CD4-positive, alpha-beta memory T cell (primary cell): ENCODE results near the gene CALHM5. TPM values are rescaled to one million over a fixed set of nuclear protein-coding genes. Genes with fewer than 3 reads are reported as not detected.

Experiments
- CTCF ChIA-PET: fragments of 350-600 bp; sonication (Branson Sonifier 250); formaldehyde crosslinking; loops from one replicate; lab custom pipeline; 2021; ENCODE audit warnings: inconsistent platforms; ENCODE audit not compliant: partially characterized antibody; lab: Charles Lee
- POLR2A ChIA-PET: fragments of 350-600 bp; sonication (Branson Sonifier 250); formaldehyde crosslinking; loops from one replicate; lab custom pipeline; 2021; ENCODE audit not compliant: partially characterized antibody; lab: Charles Lee
- DNase-seq, 5 donors: peaks; one replicate each; pipeline versions ENCODE4 v3.0.0 to v3.0.0-alpha.2; 2020 to 2022; ENCODE audit warnings: mixed read lengths in 1 of 5
- H3K27ac ChIP-seq: one replicate; pipeline ENCODE4 v1.7.0; 2013; ENCODE audit warnings: low read depth, low read length
- H3K27me3 ChIP-seq: 2 replicates; pipeline ENCODE4 v1.7.0; 2013; ENCODE audit warnings: mild to moderate bottlenecking, low read length, moderate library complexity; ENCODE audit not compliant: insufficient read depth
- H3K36me3 ChIP-seq: 2 replicates; pipeline ENCODE4 v1.7.0; 2013; ENCODE audit warnings: mild to moderate bottlenecking, low read length, moderate library complexity; ENCODE audit not compliant: insufficient read depth
- H3K4me1 ChIP-seq: 2 replicates; pipeline ENCODE4 v1.7.0; 2013; ENCODE audit warnings: mild to moderate bottlenecking, low read length, moderate library complexity; ENCODE audit not compliant: insufficient read depth
- H3K4me3 ChIP-seq, 2 donors: one replicate each; pipeline ENCODE4 v1.7.0; 2013; ENCODE audit warnings: low read length in 2 of 2, mild to moderate bottlenecking in 1 of 2
- H3K9me3 ChIP-seq, 2 donors: one replicate each; pipeline ENCODE4 v1.7.0; 2013; ENCODE audit warnings: low read length in 2 of 2, control low read depth in 1 of 2; ENCODE audit not compliant: control insufficient read depth in 1 of 2
- H3K27ac Mint-ChIP-seq, 7 donors: one replicate each; pipeline ENCODE4 v1.8.0; 2020 to 2021; ENCODE audit warnings: mixed read lengths in 7 of 7, mild to moderate bottlenecking in 6 of 7, inconsistent platforms in 3 of 7, moderate library complexity in 3 of 7
- H3K27me3 Mint-ChIP-seq, 2 donors: one replicate each; pipeline ENCODE4 v1.8.0; 2020 to 2021; ENCODE audit warnings: mixed read lengths in 2 of 2
- H3K36me3 Mint-ChIP-seq, 2 donors: one replicate each; pipeline ENCODE4 v1.8.0; 2020 to 2021; ENCODE audit warnings: mixed read lengths in 2 of 2, inconsistent platforms in 1 of 2, mild to moderate bottlenecking in 1 of 2
- H3K4me1 Mint-ChIP-seq, 4 donors: one replicate each; pipeline ENCODE4 v1.8.0; 2020 to 2021; ENCODE audit warnings: mixed read lengths in 4 of 4, mild to moderate bottlenecking in 1 of 4
- H3K4me3 Mint-ChIP-seq, 8 donors: one replicate each; pipeline ENCODE4 v1.8.0; 2020 to 2021; ENCODE audit warnings: mixed read lengths in 8 of 8, mild to moderate bottlenecking in 7 of 8, moderate library complexity in 6 of 8, inconsistent platforms in 3 of 8
- H3K9me3 Mint-ChIP-seq, 8 donors: one replicate each; pipeline ENCODE4 v1.8.0; 2020 to 2021; ENCODE audit warnings: mixed read lengths in 8 of 8, mild to moderate bottlenecking in 5 of 8, inconsistent platforms in 3 of 8, moderate library complexity in 1 of 8
- intact Hi-C: fragments of 100-400 bp; cut with micrococcal nuclease; formaldehyde crosslinking; loops from one replicate; pipeline ENCODE4 v1.15.1; 2023
- polyA plus RNA-seq, 2 donors: library from polyadenylated mRNA; unstranded; fragments of 300-500 nt; fragmentation: Illumina TruSeq; gene quantifications; one replicate each; pipeline ENCODE4 v1.2.3, GENCODE V29; 2021
- total RNA-seq, 2 experiments: library from RNA; stranded (reverse); gene quantifications; one replicate each; pipeline ENCODE4 v1.2.3, GENCODE V29; 2021

The CALHM5 gene
- total and polyA plus RNA-seq, 4 experiments from 2014 or later, result not detected

DNA sequence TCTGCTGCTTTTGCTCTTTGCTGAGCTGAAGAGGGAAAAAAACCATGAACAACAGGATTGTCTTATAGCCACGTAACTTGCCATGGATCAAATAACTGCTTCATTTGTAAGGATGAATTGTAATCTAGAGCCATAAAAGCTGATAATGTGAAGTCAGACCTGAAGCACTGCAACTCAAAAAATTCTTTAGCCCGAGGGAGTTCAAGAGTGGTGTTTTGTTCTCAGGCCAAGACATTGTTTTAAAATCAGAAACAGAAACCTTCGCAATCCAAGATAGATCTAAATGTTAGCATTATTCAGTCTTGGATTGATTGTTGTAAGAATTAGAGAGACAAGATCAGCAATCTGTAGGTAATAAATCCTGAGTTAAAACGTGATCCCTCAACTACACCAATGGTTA, 34.2 kb downstream of the CALHM5 start, which contains the start of gene TRAPPC3L:
TSS of gene TRAPPC3L (minus strand) at position 34 of the 400 bp plus-strand sequence. CDS start 170 bp downstream, outside the sequence.
- intact Hi-C loops, result no loop called here
- H3K9me3 ChIP-seq, result no peaks in the 10 kb centered on the region
- no peaks in the 10 kb centered on the region for H3K4me1 ChIP-seq
- H3K36me3 ChIP-seq, result no peaks in the 10 kb centered on the region
- H3K27me3 ChIP-seq, result no peaks in the 10 kb centered on the region
- Mint-ChIP-seq H3K36me3 (no peaks in the 10 kb centered on the region), H3K4me1 (no peaks in the 10 kb centered on the region), H3K4me3 (no peak within 1 kb of the TSS), H3K27ac (no peak within 1 kb of the TSS), H3K9me3 (no peaks in the 10 kb centered on the region), H3K27me3 (peaks cover 18 to 19% of the 10 kb centered on the region in 2 donors)
- CTCF ChIA-PET, result interaction anchor here (0.6 to 1.8 kb wide), 3 partner anchors 10 to 19 kb away, joined by 3 to 4 read pairs (median 3); no protein-coding TSS in a partner anchor
- no peak within 1 kb of the TSS for H3K4me3 ChIP-seq
- DNase-seq, result no peak
- H3K27ac ChIP-seq, result no peak within 1 kb of the TSS
- POLR2A ChIA-PET, result no interaction called here

DNA sequence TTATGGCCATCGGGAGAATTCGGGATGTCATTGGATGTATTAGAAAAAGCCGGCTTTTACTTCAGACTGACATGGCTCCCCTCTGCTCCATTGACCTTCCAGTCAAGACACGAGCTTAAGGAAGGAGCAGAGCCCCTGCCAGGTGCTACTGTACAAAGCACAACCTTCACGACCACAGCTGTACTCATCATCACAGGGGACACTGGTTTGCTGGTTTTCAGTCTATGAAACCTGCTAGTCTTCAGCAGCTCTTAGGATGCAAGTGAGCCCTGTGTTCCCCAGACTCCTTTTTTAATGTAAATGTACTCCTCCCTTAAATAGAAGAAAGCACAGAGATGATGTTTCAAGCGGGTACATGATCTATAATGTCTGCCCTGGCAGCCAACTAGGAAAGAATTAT, 35.9 kb downstream of the CALHM5 start:
- Histone ChIP-seq H3K4me1 (no peaks in the 10 kb centered on the region), H3K27ac (no peak overlapping the region), H3K36me3 (no peaks in the 10 kb centered on the region), H3K27me3 (no peaks in the 10 kb centered on the region), H3K4me3 (no peak overlapping the region), H3K9me3 (no peaks in the 10 kb centered on the region)
- Mint-ChIP-seq H3K4me3 (no peak overlapping the region), H3K27me3 (peaks cover 12 to 22% of the 10 kb centered on the region in 2 donors), H3K27ac (no peak overlapping the region), H3K36me3 (no peaks in the 10 kb centered on the region), H3K9me3 (no peaks in the 10 kb centered on the region), H3K4me1 (no peaks in the 10 kb centered on the region)
- intact Hi-C loops, result no loop called here
- DNase-seq, result no peak
- ChIA-PET POLR2A (no interaction called here), CTCF (interaction anchor here (1.8 kb wide), 1 partner anchor 12 kb away, joined by 4 read pairs; no protein-coding TSS in a partner anchor)

DNA sequence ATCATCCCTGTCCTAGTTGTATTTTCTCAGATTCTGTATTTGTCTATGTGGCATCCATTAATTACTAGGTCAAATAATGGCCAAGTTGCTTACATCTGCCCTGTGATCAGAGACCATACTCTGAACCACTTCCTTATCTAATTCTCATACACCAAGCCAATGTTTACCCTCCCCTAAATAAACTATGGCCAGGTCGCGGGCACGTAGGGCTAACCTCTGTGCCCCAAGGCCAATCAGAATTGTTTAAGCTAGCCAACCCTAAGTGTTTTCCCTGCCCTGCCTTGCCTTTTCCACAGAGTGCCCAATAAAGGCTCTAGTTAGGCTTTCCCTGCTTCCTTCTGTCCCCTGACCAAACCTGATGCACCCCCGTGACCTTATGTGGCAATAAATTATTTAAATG, 39.4 kb downstream of the CALHM5 start:
- peaks cover 10 to 23% of the 10 kb centered on the region in 2 donors for H3K27me3 Mint-ChIP-seq

DNA sequence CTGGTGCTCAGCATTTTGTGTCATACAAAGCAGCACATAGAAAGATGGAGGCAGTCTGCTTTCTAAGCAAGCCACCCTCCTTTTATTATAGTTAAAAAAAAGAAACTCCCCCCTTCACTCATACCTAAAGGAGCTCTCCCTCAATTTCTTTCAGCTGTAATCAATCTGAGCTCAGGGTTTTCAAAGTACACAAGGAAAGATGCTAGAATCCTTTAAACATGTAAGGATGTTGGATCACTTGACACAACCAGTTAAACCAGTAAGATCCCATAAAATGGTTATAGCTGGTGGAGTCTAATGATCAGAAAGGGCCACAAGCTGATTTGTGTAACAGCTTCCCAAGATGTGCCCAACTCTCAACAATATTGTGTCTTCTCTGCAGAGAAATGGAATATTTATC, 42.0 kb downstream of the CALHM5 start, which contains the start of gene CALHM4:
TSS of gene CALHM4 (plus strand) at position 301 of the 400 bp plus-strand sequence. CDS start at position 344, 43 bp downstream.
- Mint-ChIP-seq H3K9me3 (no peaks in the 10 kb centered on the region), H3K4me1 (no peaks in the 10 kb centered on the region)
- POLR2A ChIA-PET, result interaction anchor here (1.3 kb wide), 1 partner anchor 18 kb away, joined by 4 read pairs; the partner anchor contains the start of gene RWDD1

More for the DNA sequence above, 39.4 kb downstream of the CALHM5 start:
- intact Hi-C loops, result no loop called here
- H3K27ac ChIP-seq, result no peak overlapping the region
- no peaks in the 10 kb centered on the region for H3K9me3 ChIP-seq
- H3K4me1 Mint-ChIP-seq, result no peaks in the 10 kb centered on the region
- H3K27me3 ChIP-seq, result peaks cover 4% of the 10 kb centered on the region
- no peaks in the 10 kb centered on the region for H3K9me3 Mint-ChIP-seq
- no peak for DNase-seq
- H3K27ac Mint-ChIP-seq, result no peak overlapping the region
- H3K4me3 Mint-ChIP-seq, result no peak overlapping the region
- H3K4me3 ChIP-seq, result no peak overlapping the region
- H3K36me3 Mint-ChIP-seq, result no peaks in the 10 kb centered on the region
- CTCF ChIA-PET, result interaction anchor here (0.9 to 1.6 kb wide), 3 partner anchors 10 to 16 kb away, joined by 3 to 5 read pairs (median 4); no protein-coding TSS in a partner anchor
- no peaks in the 10 kb centered on the region for H3K4me1 ChIP-seq
- POLR2A ChIA-PET, result no interaction called here
- H3K36me3 ChIP-seq, result no peaks in the 10 kb centered on the region

DNA sequence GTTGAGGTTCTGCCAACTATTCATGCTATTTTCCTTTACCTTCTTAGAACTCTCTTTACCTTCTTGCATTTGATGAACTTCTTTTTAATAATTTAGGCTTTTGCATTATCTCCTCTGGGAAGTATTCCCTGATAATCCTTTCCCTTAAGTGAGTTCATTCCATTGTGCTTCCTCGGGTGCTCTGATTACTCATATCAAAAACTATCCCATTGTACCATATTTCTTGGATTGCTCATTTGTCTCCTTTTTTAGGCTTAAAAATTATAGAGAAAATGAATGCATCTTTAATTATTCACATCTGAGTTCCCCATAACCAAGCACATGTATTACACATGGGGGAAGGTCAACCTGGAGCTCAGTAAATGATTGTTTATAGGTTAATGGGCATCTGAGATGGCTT, 44.6 kb downstream of the CALHM5 start:
- no peak for DNase-seq
- Histone ChIP-seq H3K4me3 (no peak overlapping the region), H3K27me3 (peaks cover 4% of the 10 kb centered on the region), H3K4me1 (no peaks in the 10 kb centered on the region), H3K9me3 (no peaks in the 10 kb centered on the region), H3K27ac (no peak overlapping the region), H3K36me3 (no peaks in the 10 kb centered on the region)
- Mint-ChIP-seq H3K4me3 (no peak overlapping the region), H3K36me3 (no peaks in the 10 kb centered on the region), H3K27ac (no peak overlapping the region), H3K27me3 (peaks cover 8 to 19% of the 10 kb centered on the region in 2 donors), H3K4me1 (no peaks in the 10 kb centered on the region), H3K9me3 (no peaks in the 10 kb centered on the region)
- intact Hi-C loops, result no loop called here
- CTCF ChIA-PET, result interaction anchor here (1.5 to 3.8 kb wide), 3 partner anchors 15 to 268 kb away, joined by 3 to 27 read pairs (median 7); no protein-coding TSS in a partner anchor
- POLR2A ChIA-PET, result no interaction called here

More for the DNA sequence above, 42.0 kb downstream of the CALHM5 start, which contains the start of gene CALHM4:
- Mint-ChIP-seq H3K36me3 (no peaks in the 10 kb centered on the region), H3K27me3 (peaks cover 8 to 25% of the 10 kb centered on the region in 2 donors), H3K27ac (no peak within 1 kb of the TSS), H3K4me3 (no peak within 1 kb of the TSS)
- intact Hi-C loops, result no loop called here
- no peaks in the 10 kb centered on the region for H3K9me3 ChIP-seq
- peaks cover 4% of the 10 kb centered on the region for H3K27me3 ChIP-seq
- no peak for DNase-seq
- H3K4me1 ChIP-seq, result no peaks in the 10 kb centered on the region
- CTCF ChIA-PET, result interaction anchor here (1.1 to 3.8 kb wide), 2 partner anchors 10 to 20 kb away, joined by 5 to 27 read pairs; no protein-coding TSS in a partner anchor
- no peaks in the 10 kb centered on the region for H3K36me3 ChIP-seq
- no peak within 1 kb of the TSS for H3K4me3 ChIP-seq
- no peak within 1 kb of the TSS for H3K27ac ChIP-seq

DNA sequence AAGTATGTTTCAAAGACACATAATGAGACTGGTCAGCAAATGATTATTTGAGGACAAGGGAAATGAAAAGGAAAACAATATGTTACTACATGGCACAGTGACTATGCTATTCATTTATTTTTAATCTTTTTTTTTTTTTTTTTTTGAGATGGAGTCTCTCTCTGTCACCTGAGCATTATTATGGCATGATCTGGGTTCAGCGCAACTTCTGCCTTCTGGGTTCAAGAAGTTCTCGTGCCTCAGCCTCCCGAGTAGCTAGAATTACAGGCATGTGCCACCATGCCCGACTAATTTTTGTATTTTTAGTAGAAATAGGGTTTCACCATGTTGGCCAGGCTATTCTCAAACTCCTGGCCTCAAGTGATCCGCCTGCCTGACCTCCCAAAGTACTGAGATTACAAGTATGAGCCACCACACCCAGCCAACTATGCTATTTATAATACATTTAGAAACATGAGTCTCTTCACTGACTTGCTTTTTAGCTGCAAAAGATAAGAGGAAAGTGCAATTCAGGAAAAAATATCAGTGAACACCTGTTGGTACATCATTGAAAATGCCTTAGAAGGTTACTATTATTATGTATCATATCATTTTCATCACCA, 45.5 kb downstream of the CALHM5 start:
- intact Hi-C loops, result no loop called here
- Histone ChIP-seq H3K9me3 (no peaks in the 10 kb centered on the region), H3K27me3 (peaks cover 4% of the 10 kb centered on the region), H3K36me3 (no peaks in the 10 kb centered on the region), H3K4me1 (no peaks in the 10 kb centered on the region), H3K27ac (no peak overlapping the region), H3K4me3 (no peak overlapping the region)
- Mint-ChIP-seq H3K27ac (no peak overlapping the region), H3K27me3 (peaks cover 12 to 21% of the 10 kb centered on the region in 2 donors), H3K4me1 (peaks cover 0 to 2% (median 1%) of the 10 kb centered on the region in 4 donors), H3K4me3 (no peak overlapping the region), H3K9me3 (no peaks in the 10 kb centered on the region), H3K36me3 (no peaks in the 10 kb centered on the region)
- CTCF ChIA-PET, result interaction anchor here (0.6 to 3.8 kb wide), 5 partner anchors 8 to 408 kb away, joined by 3 to 27 read pairs (median 3); no protein-coding TSS in a partner anchor
- DNase-seq, result no peak
- POLR2A ChIA-PET, result no interaction called here

DNA sequence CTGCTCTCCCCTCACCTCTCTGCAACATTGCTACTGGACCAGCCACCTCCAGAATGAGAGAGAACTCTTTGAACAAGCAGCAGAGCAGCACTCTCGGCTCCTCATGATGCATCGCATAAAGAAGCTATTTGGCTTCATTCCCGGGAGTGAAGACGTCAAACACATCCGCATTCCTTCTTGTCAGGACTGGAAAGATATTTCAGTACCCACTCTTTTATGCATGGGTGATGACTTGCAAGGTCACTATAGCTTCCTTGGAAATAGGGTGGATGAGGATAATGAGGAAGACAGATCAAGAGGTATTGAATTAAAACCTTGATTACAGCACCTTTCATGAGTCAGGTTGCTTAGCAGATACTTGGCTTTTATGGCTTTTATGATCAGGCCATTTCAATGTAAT, 46.5 kb downstream of the CALHM5 start:
- H3K4me3 Mint-ChIP-seq, result no peak overlapping the region
- no peak overlapping the region for H3K27ac ChIP-seq
- no peak overlapping the region for H3K27ac Mint-ChIP-seq
- H3K9me3 Mint-ChIP-seq, result no peaks in the 10 kb centered on the region
- no peaks in the 10 kb centered on the region for H3K9me3 ChIP-seq
- no peak for DNase-seq
- intact Hi-C loops, result no loop called here
- H3K27me3 ChIP-seq, result peaks cover 4% of the 10 kb centered on the region
- H3K27me3 Mint-ChIP-seq, result peaks cover 13 to 24% of the 10 kb centered on the region in 2 donors
- H3K36me3 ChIP-seq, result no peaks in the 10 kb centered on the region
- H3K36me3 Mint-ChIP-seq, result no peaks in the 10 kb centered on the region
- ChIA-PET POLR2A (no interaction called here), CTCF (interaction anchor here (2.5 to 3.8 kb wide), 2 partner anchors 23 to 270 kb away, joined by 7 to 19 read pairs; no protein-coding TSS in a partner anchor)
- no peak overlapping the region for H3K4me3 ChIP-seq
- no peaks in the 10 kb centered on the region for H3K4me1 ChIP-seq
- H3K4me1 Mint-ChIP-seq, result peaks cover 0 to 2% (median 1%) of the 10 kb centered on the region in 4 donors
